Measurements from ENCODE around the gene SFT2D2. TPM values are rescaled to one million over a fixed set of nuclear protein-coding genes. Genes with fewer than 3 reads are reported as not detected.

SFT2D2 gene
- total RNA-seq, 5 donors from 2014 or later (not counting 1 experiment from before 2014, with no cell fraction given) = 51.6 to 63.1 (median 55.6) TPM

GRCh38 chr1:168288311-168289052 is 62.7 kb downstream of the SFT2D2 start:
- Mint-ChIP-seq H3K9me3 (no peaks in the 10 kb centered on the region), H3K4me3 (no peak overlapping the region), H3K27ac (no peak overlapping the region), H3K4me1 (peaks cover 16 to 23% (median 22%) of the 10 kb centered on the region in 3 donors), H3K36me3 (peaks cover 19% of the 10 kb centered on the region), H3K27me3 (no peaks in the 10 kb centered on the region)
- H3K9me3 ChIP-seq = no peaks in the 10 kb centered on the region
- peaks cover 0 to 2% of the 10 kb centered on the region in 2 donors for H3K36me3 ChIP-seq (ENCODE audit: control insufficient read depth in 2 of 2, extremely low read depth in 1 of 2, insufficient read depth in 1 of 2, low read length in 1 of 2)
- H3K4me3 ChIP-seq (ENCODE audit: control insufficient read depth in 1 of 2, extremely low read depth in 1 of 2, low read length in 1 of 2) = no peak overlapping the region
- DNase-seq (no peak), ATAC-seq (replicated peaks in 1 of 4) (no peak)
- no CpG with 5 or more reads among the region's 3 CpGs for WGBS (ENCODE audit: insufficient coverage)
- ChIA-PET CTCF (no interaction called here), POLR2A (no interaction called here)
- H3K27me3 ChIP-seq (replicated peaks in 1 of 2; ENCODE audit: control insufficient read depth in 2 of 2, extremely low read depth in 1 of 2, insufficient read depth in 2 of 2, low read length in 1 of 2) = no peaks in the 10 kb centered on the region
- H3K4me1 ChIP-seq (ENCODE audit: control insufficient read depth in 1 of 2, extremely low read depth in 1 of 2, insufficient read depth in 2 of 2, low read length in 2 of 2) = no peaks in the 10 kb centered on the region
- H3K27ac ChIP-seq (ENCODE audit: low read length) = no peak overlapping the region

GRCh38 chr1:168291222-168291837 is 65.5 kb downstream of the SFT2D2 start:
- Histone ChIP-seq H3K4me1 (ENCODE audit: control insufficient read depth in 1 of 2, extremely low read depth in 1 of 2, insufficient read depth in 2 of 2, low read length in 2 of 2) (no peaks in the 10 kb centered on the region), H3K36me3 (ENCODE audit: control insufficient read depth in 2 of 2, extremely low read depth in 1 of 2, insufficient read depth in 1 of 2, low read length in 1 of 2) (peaks cover 2 to 3% of the 10 kb centered on the region in 2 donors), H3K4me3 (ENCODE audit: control insufficient read depth in 1 of 2, extremely low read depth in 1 of 2, low read length in 1 of 2) (no peak overlapping the region), H3K27ac (ENCODE audit: low read length) (no peak overlapping the region), H3K27me3 (replicated peaks in 1 of 2; ENCODE audit: control insufficient read depth in 2 of 2, extremely low read depth in 1 of 2, insufficient read depth in 2 of 2, low read length in 1 of 2) (no peaks in the 10 kb centered on the region), H3K9me3 (no peaks in the 10 kb centered on the region)
- ChIA-PET CTCF (no interaction called here), POLR2A (interaction anchor here in 1 of 2 donors (0.5 kb wide), 1 partner anchor 589 kb away, joined by 5 read pairs; no protein-coding TSS in a partner anchor)
- no peak for DNase-seq
- no peak overlapping the region for H3K27ac Mint-ChIP-seq
- no peaks in the 10 kb centered on the region for H3K27me3 Mint-ChIP-seq
- 100% methylated on average over 12 of the region's 15 CpGs for WGBS (ENCODE audit: insufficient coverage)
- H3K4me3 Mint-ChIP-seq = no peak overlapping the region
- ATAC-seq (replicated peaks in 1 of 4) = no peak
- peaks cover 10 to 11% (median 10%) of the 10 kb centered on the region in 3 donors for H3K4me1 Mint-ChIP-seq
- peaks cover 21% of the 10 kb centered on the region for H3K36me3 Mint-ChIP-seq
- H3K9me3 Mint-ChIP-seq = no peaks in the 10 kb centered on the region

GRCh38 chr1:168293356-168293755 is 67.6 kb downstream of the SFT2D2 start:
- H3K27ac Mint-ChIP-seq = no peak overlapping the region
- H3K4me3 ChIP-seq (ENCODE audit: control insufficient read depth in 1 of 2, extremely low read depth in 1 of 2, low read length in 1 of 2) = no peak overlapping the region
- H3K27me3 Mint-ChIP-seq = no peaks in the 10 kb centered on the region
- no peaks in the 10 kb centered on the region for H3K27me3 ChIP-seq (replicated peaks in 1 of 2; ENCODE audit: control insufficient read depth in 2 of 2, extremely low read depth in 1 of 2, insufficient read depth in 2 of 2, low read length in 1 of 2)
- no peaks in the 10 kb centered on the region for H3K9me3 ChIP-seq
- no peaks in the 10 kb centered on the region for H3K4me1 Mint-ChIP-seq
- H3K4me1 ChIP-seq (ENCODE audit: control insufficient read depth in 1 of 2, extremely low read depth in 1 of 2, insufficient read depth in 2 of 2, low read length in 2 of 2) = no peaks in the 10 kb centered on the region
- H3K36me3 Mint-ChIP-seq = peaks cover 20% of the 10 kb centered on the region
- no peaks in the 10 kb centered on the region for H3K9me3 Mint-ChIP-seq
- ATAC-seq (replicated peaks in 1 of 4) (no peak), DNase-seq (no peak)
- ChIA-PET CTCF (no interaction called here), POLR2A (interaction anchor here in 1 of 2 donors (0.6 kb wide), 2 partner anchors 17 to 101 kb away, joined by 3 read pairs; no protein-coding TSS in a partner anchor)
- H3K27ac ChIP-seq (ENCODE audit: low read length) = no peak overlapping the region
- no peak overlapping the region for H3K4me3 Mint-ChIP-seq
- WGBS (ENCODE audit: insufficient coverage) = no CpG with 5 or more reads among the region's 1 CpG
- H3K36me3 ChIP-seq (ENCODE audit: control insufficient read depth in 2 of 2, extremely low read depth in 1 of 2, insufficient read depth in 1 of 2, low read length in 1 of 2) = peaks cover 2 to 3% of the 10 kb centered on the region in 2 donors

GRCh38 chr1:168295411-168296114 is 69.8 kb downstream of the SFT2D2 start:
- no peak overlapping the region for H3K27ac Mint-ChIP-seq
- no peak overlapping the region for H3K27ac ChIP-seq (ENCODE audit: low read length)
- H3K36me3 ChIP-seq (ENCODE audit: control insufficient read depth in 2 of 2, extremely low read depth in 1 of 2, insufficient read depth in 1 of 2, low read length in 1 of 2) = peaks cover 2 to 3% of the 10 kb centered on the region in 2 donors
- ATAC-seq (replicated peaks in 1 of 4) (no peak), DNase-seq (no peak)
- WGBS (ENCODE audit: insufficient coverage) = 100% methylated on average over 4 of the region's 8 CpGs
- H3K27me3 ChIP-seq (replicated peaks in 1 of 2; ENCODE audit: control insufficient read depth in 2 of 2, extremely low read depth in 1 of 2, insufficient read depth in 2 of 2, low read length in 1 of 2) = no peaks in the 10 kb centered on the region
- H3K4me3 ChIP-seq (ENCODE audit: control insufficient read depth in 1 of 2, extremely low read depth in 1 of 2, low read length in 1 of 2) = no peak overlapping the region
- ChIA-PET POLR2A (no interaction called here), CTCF (no interaction called here)
- H3K36me3 Mint-ChIP-seq = peaks cover 17% of the 10 kb centered on the region
- H3K9me3 ChIP-seq = no peaks in the 10 kb centered on the region
- H3K4me3 Mint-ChIP-seq = no peak overlapping the region
- H3K9me3 Mint-ChIP-seq = no peaks in the 10 kb centered on the region
- no peaks in the 10 kb centered on the region for H3K27me3 Mint-ChIP-seq
- H3K4me1 ChIP-seq (ENCODE audit: control insufficient read depth in 1 of 2, extremely low read depth in 1 of 2, insufficient read depth in 2 of 2, low read length in 2 of 2) = no peaks in the 10 kb centered on the region
- no peaks in the 10 kb centered on the region for H3K4me1 Mint-ChIP-seq

- Histone ChIP-seq H3K4me3 (ENCODE audit: control insufficient read depth in 1 of 2, extremely low read depth in 1 of 2, low read length in 1 of 2) (no peak overlapping the region), H3K27me3 (replicated peaks in 1 of 2; ENCODE audit: control insufficient read depth in 2 of 2, extremely low read depth in 1 of 2, insufficient read depth in 2 of 2, low read length in 1 of 2) (no peaks in the 10 kb centered on the region), H3K27ac (ENCODE audit: low read length) (no peak overlapping the region), H3K4me1 (ENCODE audit: control insufficient read depth in 1 of 2, extremely low read depth in 1 of 2, insufficient read depth in 2 of 2, low read length in 2 of 2) (no peaks in the 10 kb centered on the region), H3K9me3 (no peaks in the 10 kb centered on the region), H3K36me3 (ENCODE audit: control insufficient read depth in 2 of 2, extremely low read depth in 1 of 2, insufficient read depth in 1 of 2, low read length in 1 of 2) (peaks cover 2 to 3% of the 10 kb centered on the region in 2 donors)
- Mint-ChIP-seq H3K4me3 (no peak overlapping the region), H3K27ac (no peak overlapping the region), H3K36me3 (peaks cover 19% of the 10 kb centered on the region), H3K9me3 (no peaks in the 10 kb centered on the region), H3K27me3 (no peaks in the 10 kb centered on the region), H3K4me1 (no peaks in the 10 kb centered on the region)
- WGBS (ENCODE audit: insufficient coverage) = no CpG with 5 or more reads among the region's 7 CpGs
- ATAC-seq (replicated peaks in 1 of 4) = no peak
- POLR2A ChIA-PET = no interaction called here
- no peak for DNase-seq
- CTCF ChIA-PET = no interaction called here
These were observed 71.4 kb downstream of the SFT2D2 start for GRCh38 chr1:168297019-168297730.

- Mint-ChIP-seq H3K36me3 (peaks cover 26% of the 10 kb centered on the region), H3K4me1 (no peaks in the 10 kb centered on the region), H3K4me3 (no peak overlapping the region), H3K9me3 (no peaks in the 10 kb centered on the region), H3K27me3 (no peaks in the 10 kb centered on the region), H3K27ac (no peak overlapping the region)
- Histone ChIP-seq H3K9me3 (no peaks in the 10 kb centered on the region), H3K27me3 (replicated peaks in 1 of 2; ENCODE audit: control insufficient read depth in 2 of 2, extremely low read depth in 1 of 2, insufficient read depth in 2 of 2, low read length in 1 of 2) (no peaks in the 10 kb centered on the region), H3K4me1 (ENCODE audit: control insufficient read depth in 1 of 2, extremely low read depth in 1 of 2, insufficient read depth in 2 of 2, low read length in 2 of 2) (no peaks in the 10 kb centered on the region), H3K36me3 (ENCODE audit: control insufficient read depth in 2 of 2, extremely low read depth in 1 of 2, insufficient read depth in 1 of 2, low read length in 1 of 2) (peaks cover 0 to 3% of the 10 kb centered on the region in 2 donors), H3K4me3 (ENCODE audit: control insufficient read depth in 1 of 2, extremely low read depth in 1 of 2, low read length in 1 of 2) (no peak overlapping the region), H3K27ac (ENCODE audit: low read length) (no peak overlapping the region)
- ChIA-PET CTCF (no interaction called here), POLR2A (interaction anchor here in 1 of 2 donors (0.7 kb wide), 1 partner anchor 781 kb away, joined by 5 read pairs; no protein-coding TSS in a partner anchor)
- ATAC-seq (replicated peaks in 1 of 4) (no peak), DNase-seq (no peak)
- WGBS (ENCODE audit: insufficient coverage) = no CpG with 5 or more reads among the region's 3 CpGs
These were observed 72.6 kb downstream of the SFT2D2 start for GRCh38 chr1:168298446-168298845.
